A549 (cell line): Measurements from ENCODE around the gene CHST15.

ENCODE experiments used
- CHD2 ChIP-seq: fragments of 150-350 bp; IDR thresholded peaks from 2 replicates; pipeline ENCODE4 v1.6.1; 2014; ENCODE audit warnings: low read length; ENCODE audit not compliant: partially characterized antibody
- CTCF ChIP-seq: fragments of >200 bp; sonication (Bioruptor Twin); formaldehyde crosslinking; IDR thresholded peaks from 3 replicates; pipeline ENCODE4 v1.5.1; 2016
- HEYL ChIP-seq: fragments of 250-450 bp; sonication (Bioruptor Pico); IDR thresholded peaks from 2 replicates; pipeline ENCODE4 v1.8.0; 2021; ENCODE audit warnings: mild to moderate bottlenecking, moderate library complexity
- MYC ChIP-seq: IDR thresholded peaks from 2 replicates; pipeline ENCODE4 v1.6.1; 2012; ENCODE audit warnings: mild to moderate bottlenecking, inconsistent platforms, low read length, improper control_type of control experiment, borderline replicate concordance
- NPAS2 ChIP-seq: fragments of 250-450 bp; sonication (Bioruptor Pico); IDR thresholded peaks from 2 replicates; pipeline ENCODE4 v1.8.0; 2022; ENCODE audit warnings: mild to moderate bottlenecking, moderate library complexity, borderline replicate concordance
- POLR2A ChIP-seq: IDR thresholded peaks from 2 replicates; pipeline ENCODE4 v1.6.1; 2012; ENCODE audit warnings: mild to moderate bottlenecking, low read length
- RFX5 ChIP-seq: fragments of 450-650 bp; IDR thresholded peaks from 2 replicates; pipeline ENCODE4 v1.7.1; 2014; ENCODE audit warnings: antibody characterized with exemption, mild to moderate bottlenecking, moderate library complexity
- TF ChIP-seq, protein P1 (sequence below): fragments of 450-650 bp; IDR thresholded peaks from 2 replicates; pipeline ENCODE4 v1.6.1; 2014; ENCODE audit warnings: antibody characterized with exemption

DNA sequence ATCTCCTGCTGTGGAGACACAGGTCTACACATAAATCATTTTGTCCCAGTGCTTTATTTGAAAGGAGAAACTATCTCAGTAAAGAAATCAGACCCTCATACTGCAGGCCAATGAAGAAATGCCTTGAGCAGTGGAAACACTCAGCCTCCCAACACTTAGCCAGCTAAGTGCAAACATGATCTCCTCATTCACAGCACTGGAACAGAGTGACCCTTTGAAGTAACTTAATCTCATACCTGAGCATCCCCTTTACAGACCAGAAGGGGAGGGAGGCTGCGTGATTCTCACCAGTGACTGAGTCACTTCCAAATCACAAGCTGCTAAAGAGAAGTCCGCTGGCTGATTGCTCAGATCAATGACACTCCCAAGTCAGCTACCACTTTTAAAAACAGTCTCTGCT, 4.5 kb downstream of the CHST15 start:
- TF ChIP-seq CTCF (no peak), RFX5 (no peak), POLR2A (no peak), CHD2 (no peak), MYC (no peak), NPAS2 (CRISPR knock-in tag) (no peak), HEYL (CRISPR knock-in tag) (no peak)
- TF ChIP-seq, protein P1, sequence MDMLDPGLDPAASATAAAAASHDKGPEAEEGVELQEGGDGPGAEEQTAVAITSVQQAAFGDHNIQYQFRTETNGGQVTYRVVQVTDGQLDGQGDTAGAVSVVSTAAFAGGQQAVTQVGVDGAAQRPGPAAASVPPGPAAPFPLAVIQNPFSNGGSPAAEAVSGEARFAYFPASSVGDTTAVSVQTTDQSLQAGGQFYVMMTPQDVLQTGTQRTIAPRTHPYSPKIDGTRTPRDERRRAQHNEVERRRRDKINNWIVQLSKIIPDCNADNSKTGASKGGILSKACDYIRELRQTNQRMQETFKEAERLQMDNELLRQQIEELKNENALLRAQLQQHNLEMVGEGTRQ, result no peak
